Panc1 (cell line): ENCODE data around the gene FAM13A. TPM values are rescaled to one million over a fixed set of nuclear protein-coding genes. Genes with fewer than 3 reads are reported as not detected.

ENCODE experiments used
- ATAC-seq: fragments of 200-7000 bp; cut with Tn5 transposase; 2 replicates; pipeline ENCODE4 v1.9.1; 2020; ENCODE audit warnings: mild to moderate bottlenecking, moderate library complexity
- BruUV-seq: library from RNA; stranded (reverse); fragments of 400-500 nt; replicated peaks from 2 replicates; lab custom pipeline; 2021; lab: Mats Ljungman, UMichigan
- CTCF ChIA-PET: fragments of 300-600 bp; sonication (Branson Sonifier 250); formaldehyde crosslinking; loops from one replicate; lab custom pipeline; 2022; ENCODE audit warnings: antibody characterized with exemption; lab: Charles Lee
- POLR2A ChIA-PET: fragments of 300-600 bp; sonication (Branson Sonifier 250); formaldehyde crosslinking; loops from one replicate; lab custom pipeline; 2022; ENCODE audit warnings: antibody characterized with exemption; lab: Charles Lee
- DNase-seq: peaks from one replicate; pipeline ENCODE4 v3.0.0-alpha.2; 2010; ENCODE audit warnings: low read depth, low spot score
- H3K27ac ChIP-seq: 2 replicates; pipeline ENCODE4 v1.5.1; 2011; ENCODE audit warnings: mild to moderate bottlenecking, low read length, inconsistent platforms
- H3K27me3 ChIP-seq: fragments of 200-500 bp; sonication (Bioruptor generic); 2 replicates; pipeline ENCODE4 v1.6.0; 2014; ENCODE audit warnings: low read length, inconsistent platforms; ENCODE audit not compliant: control insufficient read depth, insufficient read depth
- H3K36me3 ChIP-seq: fragments of 200-500 bp; sonication (Bioruptor generic); 2 replicates; pipeline ENCODE4 v1.5.1; 2014; ENCODE audit warnings: inconsistent platforms, mild to moderate bottlenecking, low read length, moderate library complexity; ENCODE audit not compliant: control insufficient read depth, insufficient read depth
- H3K4me1 ChIP-seq: 2 replicates; pipeline ENCODE4 v1.5.1; 2011; ENCODE audit warnings: inconsistent platforms, mild to moderate bottlenecking, low read length, moderate library complexity; ENCODE audit not compliant: control insufficient read depth, insufficient read depth
- H3K4me3 ChIP-seq, 2 experiments: 2 replicates each; pipeline ENCODE4 v1.5.1; 2011 to 2012; ENCODE audit warnings: low read depth in 2 of 2, low read length in 2 of 2, mild to moderate bottlenecking in 2 of 2, inconsistent platforms in 1 of 2, moderate library complexity in 1 of 2
- H3K9me3 ChIP-seq: fragments of 200-500 bp; sonication (Bioruptor generic); 2 replicates; pipeline ENCODE4 v1.5.1; 2014; ENCODE audit warnings: low read depth, mild to moderate bottlenecking, inconsistent platforms, low read length, moderate library complexity; ENCODE audit not compliant: control insufficient read depth, insufficient read depth
- POLR2AphosphoS5 ChIP-seq: IDR thresholded peaks from 2 replicates; pipeline ENCODE4 v1.6.1; 2012; ENCODE audit warnings: mild to moderate bottlenecking, low read depth, low read length, moderate library complexity
- REST ChIP-seq, 2 experiments: IDR thresholded peaks; 2 replicates each; pipeline ENCODE4 v1.6.1; 2011 to 2012; ENCODE audit warnings: low read depth in 2 of 2, control low read depth in 1 of 2, low read length in 1 of 2, mild to moderate bottlenecking in 1 of 2, moderate library complexity in 1 of 2; ENCODE audit not compliant: insufficient read depth in 1 of 2
- SIN3A ChIP-seq: IDR thresholded peaks from 2 replicates; pipeline ENCODE4 v1.6.1; 2012; ENCODE audit warnings: low read depth, mild to moderate bottlenecking, low read length, moderate library complexity, borderline replicate concordance; ENCODE audit not compliant: insufficient read depth
- TCF7L2 ChIP-seq: IDR thresholded peaks from 2 replicates; pipeline ENCODE4 v1.6.1; 2011; ENCODE audit warnings: mild to moderate bottlenecking, low read depth, low read length, inconsistent platforms
- in situ Hi-C: cut with HindIII; loops from 2 replicates; pipeline ENCODE4 v1.10.0; 2016; ENCODE audit warnings: low sequenced_read_pairs, low pct_unique_long_range_greater_than_20kb
- intact Hi-C: fragments of 100-400 bp; cut with micrococcal nuclease; formaldehyde crosslinking; loops from one replicate; pipeline ENCODE4 v1.10.0; 2022; ENCODE audit not compliant: unreplicated experiment
- total RNA-seq: library from RNA; stranded (reverse); gene quantifications from one replicate; pipeline ENCODE4 v1.2.1, GENCODE V29; 2021; ENCODE audit not compliant: unreplicated experiment
- TF ChIP-seq, protein P1 (sequence below): fragments of 450-650 bp; IDR thresholded peaks from 2 replicates; pipeline ENCODE4 v1.5.1; 2017; ENCODE audit warnings: mild to moderate bottlenecking

The FAM13A gene
- total RNA-seq, 1 experiment from 2014 or later: 5.8 TPM

DNA sequence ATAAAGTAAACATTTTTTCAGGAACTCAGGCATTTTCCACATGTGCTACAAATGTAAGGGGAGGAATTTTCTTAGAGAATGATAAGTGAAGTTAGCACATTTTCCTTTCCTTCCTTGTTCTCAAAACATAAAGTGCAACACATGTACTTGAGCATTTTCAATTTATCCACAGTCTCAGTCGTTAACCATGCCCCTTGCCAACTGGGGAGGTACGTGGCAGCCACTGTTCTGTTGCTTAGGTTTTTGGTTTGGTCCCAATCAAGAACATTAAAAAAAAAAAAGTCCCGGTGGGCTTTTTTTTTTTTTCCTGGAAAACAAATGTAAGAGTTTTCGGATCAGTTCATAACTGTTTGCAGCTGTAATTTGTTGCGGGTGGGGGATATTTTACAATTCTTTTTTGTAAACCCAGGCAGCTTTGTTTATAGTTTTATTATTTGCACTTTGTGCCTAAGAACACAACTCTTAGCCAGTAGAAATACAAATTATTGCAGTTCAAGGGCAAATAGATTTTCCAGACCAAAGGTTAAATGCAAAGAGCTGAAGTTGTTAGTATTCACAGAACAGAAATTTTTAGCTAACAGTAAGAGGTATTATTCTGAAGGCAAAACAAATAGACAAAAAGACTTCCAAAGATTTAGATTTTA is 247.3 kb downstream of the FAM13A start:
- Histone ChIP-seq H3K4me1 (no peaks in the 10 kb centered on the region), H3K27me3 (no peaks in the 10 kb centered on the region), H3K36me3 (no peaks in the 10 kb centered on the region; the same call in 1 of the 2 replicates), H3K9me3 (no peaks in the 10 kb centered on the region), H3K4me3 (no peak overlapping the region), H3K27ac (no peak overlapping the region)
- ChIA-PET POLR2A (interaction anchor here (0.6 kb wide), 1 partner anchor 9 kb away, joined by 7 read pairs; no protein-coding TSS in a partner anchor), CTCF (no interaction called here)
- in situ Hi-C loops: no loop called here
- intact Hi-C loops: loop anchor here (10.0 kb wide), 1 partner anchor 275 kb away; no protein-coding TSS in a partner anchor
- BruUV-seq: no TSS peak
- ATAC-seq: no peak
- DNase-seq: no peak
- TF ChIP-seq SIN3A: no peak
- no peak for TF ChIP-seq POLR2AphosphoS5
- TF ChIP-seq, protein P1, sequence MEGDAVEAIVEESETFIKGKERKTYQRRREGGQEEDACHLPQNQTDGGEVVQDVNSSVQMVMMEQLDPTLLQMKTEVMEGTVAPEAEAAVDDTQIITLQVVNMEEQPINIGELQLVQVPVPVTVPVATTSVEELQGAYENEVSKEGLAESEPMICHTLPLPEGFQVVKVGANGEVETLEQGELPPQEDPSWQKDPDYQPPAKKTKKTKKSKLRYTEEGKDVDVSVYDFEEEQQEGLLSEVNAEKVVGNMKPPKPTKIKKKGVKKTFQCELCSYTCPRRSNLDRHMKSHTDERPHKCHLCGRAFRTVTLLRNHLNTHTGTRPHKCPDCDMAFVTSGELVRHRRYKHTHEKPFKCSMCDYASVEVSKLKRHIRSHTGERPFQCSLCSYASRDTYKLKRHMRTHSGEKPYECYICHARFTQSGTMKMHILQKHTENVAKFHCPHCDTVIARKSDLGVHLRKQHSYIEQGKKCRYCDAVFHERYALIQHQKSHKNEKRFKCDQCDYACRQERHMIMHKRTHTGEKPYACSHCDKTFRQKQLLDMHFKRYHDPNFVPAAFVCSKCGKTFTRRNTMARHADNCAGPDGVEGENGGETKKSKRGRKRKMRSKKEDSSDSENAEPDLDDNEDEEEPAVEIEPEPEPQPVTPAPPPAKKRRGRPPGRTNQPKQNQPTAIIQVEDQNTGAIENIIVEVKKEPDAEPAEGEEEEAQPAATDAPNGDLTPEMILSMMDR: no peak
- TF ChIP-seq REST (IDR thresholded peaks at IDR 0.05; ENCODE audit: insufficient read depth in 1 of 2, low read depth in 2 of 2, low read length in 1 of 2): no peak
- no peak for TF ChIP-seq TCF7L2

DNA sequence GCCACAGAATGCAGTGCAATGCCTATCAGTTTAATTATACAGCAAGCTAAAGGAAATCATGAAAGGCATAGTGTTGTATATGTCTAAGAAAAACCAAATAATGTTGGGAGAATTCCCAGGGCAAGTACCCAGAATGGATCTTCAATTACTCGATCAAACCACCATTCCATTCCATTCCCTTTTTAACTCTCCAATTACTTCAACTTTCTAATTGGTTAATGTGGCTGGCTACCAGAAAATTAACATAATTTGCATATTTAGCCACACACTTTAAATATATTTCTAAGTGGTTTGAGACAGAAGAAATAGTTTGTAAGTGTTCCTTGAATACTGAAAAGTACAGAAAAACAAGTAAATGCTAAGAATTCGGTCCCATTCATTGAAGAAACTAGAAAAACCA is 247.9 kb downstream of the FAM13A start:
- ATAC-seq (no peak), DNase-seq (no peak)
- ChIA-PET CTCF (no interaction called here), POLR2A (no interaction called here)
- TF ChIP-seq TCF7L2 (no peak), REST (IDR thresholded peaks at IDR 0.05; ENCODE audit: insufficient read depth in 1 of 2, low read depth in 2 of 2, low read length in 1 of 2) (no peak), POLR2AphosphoS5 (no peak), SIN3A (no peak)
- TF ChIP-seq, protein P1: no peak
- in situ Hi-C loops: no loop called here
- no peaks in the 10 kb centered on the region for H3K9me3 ChIP-seq
- H3K27me3 ChIP-seq: no peaks in the 10 kb centered on the region
- H3K27ac ChIP-seq: no peak overlapping the region
- H3K4me3 ChIP-seq: no peak overlapping the region
- no TSS peak for BruUV-seq
- H3K4me1 ChIP-seq: no peaks in the 10 kb centered on the region
- H3K36me3 ChIP-seq: no peaks in the 10 kb centered on the region; the same call in 1 of the 2 replicates
- intact Hi-C loops: loop anchor here (10.0 kb wide), 1 partner anchor 274 kb away; no protein-coding TSS in a partner anchor
